Lower lobe of right lung (tissue), 2 donors: ENCODE data around the gene COLEC11. TPM values are rescaled to one million over a fixed set of nuclear protein-coding genes. Genes with fewer than 3 reads are reported as not detected.
A peak's percentile ranks its signal among the peaks of the same experiment; 100 is the strongest.

ENCODE experiments used
- ATAC-seq, 2 donors: fragments of 200-7000 bp; cut with Tn5 transposase; one replicate each; pipeline ENCODE4 v1.9.1; 2020 to 2022; ENCODE audit warnings: mild to moderate bottlenecking in 2 of 2, moderate library complexity in 2 of 2
- DNase-seq: peaks from one replicate; pipeline ENCODE4 v3.0.0-alpha.2; 2020
- H3K27ac ChIP-seq: fragments of 200-600 bp; one replicate; pipeline ENCODE4 v1.8.0; 2022
- H3K27me3 ChIP-seq: fragments of 200-600 bp; one replicate; pipeline ENCODE4 v1.8.0; 2022; ENCODE audit warnings: low read depth
- H3K36me3 ChIP-seq: fragments of 200-600 bp; one replicate; pipeline ENCODE4 v1.8.0; 2022; ENCODE audit warnings: mild to moderate bottlenecking
- H3K4me1 ChIP-seq: fragments of 200-600 bp; one replicate; pipeline ENCODE4 v1.8.0; 2022
- H3K4me3 ChIP-seq: fragments of 200-600 bp; one replicate; pipeline ENCODE4 v1.8.0; 2022; ENCODE audit warnings: mild to moderate bottlenecking
- H3K9me3 ChIP-seq: fragments of 200-600 bp; one replicate; pipeline ENCODE4 v1.8.0; 2022
- intact Hi-C: fragments of 100-400 bp; cut with DNase I; formaldehyde crosslinking; loops from one replicate; pipeline ENCODE4 v1.11.0; 2022
- total RNA-seq: library from RNA; stranded (reverse); fragmentation: NEBNext Ultra II Directional; extraction: Animal tissue kit (Norgen Biotek cat#: 25700); gene quantifications from one replicate; pipeline ENCODE4 v1.2.1, GENCODE V29; 2021
- TF ChIP-seq, protein P1 (sequence below): fragments of 200-600 bp; IDR thresholded peaks from one replicate; pipeline ENCODE4 v1.8.0; 2022; ENCODE audit warnings: antibody characterized with exemption, mild to moderate bottlenecking
- donor health status: DM: no; HTN: yes; CAD: no; lungs with severe emphysema.

Gene COLEC11
- total RNA-seq, 1 donor from 2014 or later = 0.30 TPM

DNA sequence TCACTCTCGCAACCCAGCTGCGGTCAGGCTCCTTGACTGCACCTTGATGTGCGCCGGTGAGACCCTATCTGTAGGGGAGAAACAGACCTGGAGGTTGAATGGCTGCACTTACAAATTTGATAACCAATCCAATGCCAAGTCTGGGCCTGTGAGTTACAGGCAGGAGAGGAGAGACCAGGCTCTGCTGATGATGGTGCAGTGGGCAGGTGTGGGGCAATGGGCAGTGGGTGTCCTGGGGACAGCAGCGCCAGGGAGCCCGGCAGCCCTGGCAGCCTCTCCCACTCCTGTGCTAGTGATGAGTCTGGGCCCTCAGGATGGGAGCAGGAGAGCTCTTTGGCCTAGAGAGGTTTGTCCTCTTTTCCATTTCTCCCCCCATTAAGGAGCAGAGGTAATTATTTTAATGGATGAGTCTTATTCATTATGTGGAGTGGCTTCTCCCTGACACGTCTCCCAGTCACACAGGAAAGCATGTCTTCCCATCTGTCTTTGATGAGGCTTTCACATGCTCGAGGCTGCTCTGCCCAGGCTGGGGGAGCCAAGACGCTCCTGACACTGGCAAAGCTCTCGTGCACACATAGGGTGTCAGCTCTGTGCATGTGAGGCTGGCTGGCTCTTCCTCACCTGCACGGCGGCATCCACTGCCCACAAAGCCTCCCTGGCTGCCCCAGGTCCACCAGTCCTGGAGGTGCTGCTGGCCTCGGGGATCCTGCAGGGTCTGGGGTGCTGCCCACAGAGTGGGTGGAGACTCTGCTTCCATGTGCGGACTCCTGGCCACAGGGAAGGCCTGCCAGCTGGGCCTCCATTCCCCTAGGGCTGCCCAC, 53.1 kb downstream of the COLEC11 start:
- Histone ChIP-seq H3K4me1 (peaks cover 16% of the 10 kb centered on the region), H3K9me3 (no peaks in the 10 kb centered on the region), H3K36me3 (no peaks in the 10 kb centered on the region), H3K27me3 (peaks cover 4% of the 10 kb centered on the region), H3K4me3 (no peak overlapping the region), H3K27ac (no peak overlapping the region)
- DNase-seq (no peak), ATAC-seq (no peak)
- TF ChIP-seq, protein P1, sequence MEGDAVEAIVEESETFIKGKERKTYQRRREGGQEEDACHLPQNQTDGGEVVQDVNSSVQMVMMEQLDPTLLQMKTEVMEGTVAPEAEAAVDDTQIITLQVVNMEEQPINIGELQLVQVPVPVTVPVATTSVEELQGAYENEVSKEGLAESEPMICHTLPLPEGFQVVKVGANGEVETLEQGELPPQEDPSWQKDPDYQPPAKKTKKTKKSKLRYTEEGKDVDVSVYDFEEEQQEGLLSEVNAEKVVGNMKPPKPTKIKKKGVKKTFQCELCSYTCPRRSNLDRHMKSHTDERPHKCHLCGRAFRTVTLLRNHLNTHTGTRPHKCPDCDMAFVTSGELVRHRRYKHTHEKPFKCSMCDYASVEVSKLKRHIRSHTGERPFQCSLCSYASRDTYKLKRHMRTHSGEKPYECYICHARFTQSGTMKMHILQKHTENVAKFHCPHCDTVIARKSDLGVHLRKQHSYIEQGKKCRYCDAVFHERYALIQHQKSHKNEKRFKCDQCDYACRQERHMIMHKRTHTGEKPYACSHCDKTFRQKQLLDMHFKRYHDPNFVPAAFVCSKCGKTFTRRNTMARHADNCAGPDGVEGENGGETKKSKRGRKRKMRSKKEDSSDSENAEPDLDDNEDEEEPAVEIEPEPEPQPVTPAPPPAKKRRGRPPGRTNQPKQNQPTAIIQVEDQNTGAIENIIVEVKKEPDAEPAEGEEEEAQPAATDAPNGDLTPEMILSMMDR = no peak
- intact Hi-C loops = no loop called here

DNA sequence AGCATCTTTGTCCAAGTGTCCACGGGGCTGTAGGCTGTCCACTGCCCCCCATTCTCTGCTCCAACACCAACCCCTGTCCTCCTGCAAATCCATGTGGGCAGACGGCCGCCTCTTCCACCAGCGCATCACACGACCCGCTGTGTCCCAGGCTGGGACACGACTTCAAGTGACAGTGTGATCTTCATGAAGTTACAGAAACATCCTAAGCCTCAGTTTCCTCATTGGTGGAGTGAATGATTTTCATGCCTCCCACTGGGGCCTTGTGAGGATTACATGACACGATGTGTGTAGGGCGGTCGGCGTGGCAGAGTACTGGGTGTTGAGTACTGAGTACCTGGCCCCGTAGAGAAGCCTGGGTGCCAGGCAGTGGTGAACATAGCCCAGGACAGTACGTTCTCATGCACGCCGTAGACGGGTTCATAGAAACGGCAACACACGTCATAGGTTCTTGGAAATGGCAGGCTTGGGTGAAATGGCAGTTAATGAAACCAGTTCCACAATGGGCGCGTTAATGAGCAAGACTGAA, 53.8 kb downstream of the COLEC11 start:
- DNase-seq (no peak), ATAC-seq (no peak)
- TF ChIP-seq, protein P1 = no peak
- intact Hi-C loops = no loop called here
- Histone ChIP-seq H3K4me3 (no peak overlapping the region), H3K4me1 (peaks cover 16% of the 10 kb centered on the region), H3K9me3 (no peaks in the 10 kb centered on the region), H3K27me3 (peaks cover 4% of the 10 kb centered on the region), H3K27ac (no peak overlapping the region), H3K36me3 (no peaks in the 10 kb centered on the region)

DNA sequence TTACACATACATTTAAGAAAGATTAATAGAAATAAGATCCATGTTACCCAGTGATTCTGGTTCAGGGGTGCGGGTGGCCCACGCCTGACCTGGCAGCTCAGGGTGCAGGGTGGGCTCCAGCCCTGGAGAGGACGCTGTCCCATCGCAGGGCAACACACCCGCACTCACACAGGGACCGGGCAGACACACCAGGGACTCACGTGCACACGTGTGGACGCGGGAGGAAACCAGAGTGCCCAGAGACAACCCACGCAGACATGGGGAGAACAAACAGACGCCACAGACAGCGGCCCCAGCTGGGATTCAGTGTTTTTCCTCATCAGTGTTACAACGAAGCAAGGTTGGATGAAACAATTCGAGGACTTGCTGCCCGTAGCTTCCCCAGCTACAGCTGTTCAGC, 54.7 kb downstream of the COLEC11 start:
- H3K9me3 ChIP-seq = no peaks in the 10 kb centered on the region
- ATAC-seq (no peak), DNase-seq (no peak)
- H3K36me3 ChIP-seq = no peaks in the 10 kb centered on the region
- H3K27me3 ChIP-seq = peaks cover 4% of the 10 kb centered on the region
- H3K4me3 ChIP-seq = no peak overlapping the region
- intact Hi-C loops = no loop called here
- H3K4me1 ChIP-seq = peaks cover 16% of the 10 kb centered on the region
- TF ChIP-seq, protein P1 = no peak
- H3K27ac ChIP-seq = no peak overlapping the region

DNA sequence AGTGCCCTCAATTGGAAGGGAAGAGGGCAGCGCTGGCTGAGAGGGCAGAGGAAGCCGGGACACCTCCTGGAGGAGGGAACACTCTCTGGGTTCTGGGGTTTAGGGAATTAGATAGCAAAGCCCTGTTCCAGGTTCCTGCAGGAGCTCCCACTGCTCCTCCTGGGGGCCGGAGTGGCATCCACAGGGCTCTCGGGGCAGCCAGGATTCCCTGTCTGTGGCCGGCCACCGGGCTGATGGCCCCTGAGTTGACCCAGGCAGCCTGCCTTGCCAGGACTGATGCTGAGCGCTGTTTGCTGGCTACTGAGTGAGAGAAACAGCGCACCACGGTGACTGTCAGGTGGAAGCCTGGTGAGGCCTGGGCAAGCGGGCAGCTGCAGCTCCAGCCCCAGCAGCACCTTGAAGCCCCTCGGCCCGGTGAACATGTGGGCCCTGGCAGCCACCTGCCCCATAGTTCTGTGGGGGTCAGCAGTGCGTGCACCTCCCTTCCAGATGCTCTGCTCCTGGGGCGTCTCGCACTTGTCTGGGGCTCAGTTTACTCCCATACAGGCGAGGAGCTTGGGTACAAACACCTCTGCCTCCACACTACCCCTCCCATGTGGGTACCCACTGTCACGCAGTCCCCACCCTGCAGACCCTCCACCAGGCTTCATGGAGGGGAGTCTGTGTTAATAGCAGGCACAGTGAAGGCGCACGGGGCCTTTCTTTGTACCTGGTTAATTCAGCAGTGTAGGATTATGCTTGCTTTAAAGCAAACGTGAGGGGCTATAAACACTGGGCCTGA, 55.4 kb downstream of the COLEC11 start:
- ATAC-seq = no peak
- peaks cover 4% of the 10 kb centered on the region for H3K27me3 ChIP-seq
- intact Hi-C loops = no loop called here
- H3K4me3 ChIP-seq = no peak overlapping the region
- no peak for DNase-seq
- H3K36me3 ChIP-seq = no peaks in the 10 kb centered on the region
- peaks cover 16% of the 10 kb centered on the region for H3K4me1 ChIP-seq
- no peaks in the 10 kb centered on the region for H3K9me3 ChIP-seq
- no peak overlapping the region for H3K27ac ChIP-seq
- TF ChIP-seq, protein P1 = no peak

DNA sequence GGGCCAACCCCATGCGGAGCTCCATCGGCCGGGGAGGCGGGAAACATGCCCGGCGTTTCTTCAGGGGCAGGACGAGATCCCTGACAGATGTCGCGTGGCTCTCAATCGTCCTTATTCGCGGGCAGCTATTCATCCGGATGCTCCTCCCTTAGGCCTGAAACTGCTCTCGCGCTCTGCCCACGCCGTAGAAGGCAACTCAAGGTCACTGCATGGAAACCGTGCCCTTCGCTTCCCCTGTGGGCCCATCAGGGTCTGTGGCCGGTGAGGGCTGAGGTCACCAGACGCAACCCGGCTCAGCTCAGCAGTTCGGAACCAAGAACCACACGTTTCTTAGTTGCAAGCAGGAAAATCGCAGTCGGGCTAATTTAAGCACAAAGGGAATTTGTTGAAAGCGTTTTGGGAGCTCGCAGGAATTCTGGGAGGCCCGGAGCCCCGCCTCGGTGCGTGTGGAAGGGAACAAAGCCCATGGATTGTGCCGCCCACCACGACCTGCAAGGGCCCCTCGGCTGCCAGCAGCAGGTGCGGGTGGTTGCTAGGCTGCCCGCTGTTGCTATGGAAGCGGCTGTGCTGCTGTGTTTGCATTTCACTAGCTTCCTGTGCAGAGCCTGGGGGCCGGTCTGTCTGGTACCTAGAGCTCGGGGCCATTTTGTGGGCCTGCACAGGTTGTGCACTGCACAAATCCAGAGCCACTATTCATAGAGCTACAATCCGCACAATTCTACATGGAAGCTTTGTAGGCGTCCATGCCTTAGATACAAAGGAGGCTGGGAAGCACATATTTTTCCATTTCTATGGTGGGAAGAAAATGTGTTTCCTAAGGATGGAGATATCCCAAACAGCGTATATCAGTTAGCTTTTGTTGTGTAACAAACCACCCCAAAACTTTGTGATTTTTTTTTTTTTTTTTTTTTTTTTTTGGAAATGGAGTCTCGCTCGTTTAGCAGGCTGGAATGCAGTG, 57.1 kb downstream of the COLEC11 start:
- intact Hi-C loops = no loop called here
- Histone ChIP-seq H3K4me3 (peak overlapping the region; percentile 39), H3K27ac (peak overlapping the region; percentile 61), H3K9me3 (no peaks in the 10 kb centered on the region), H3K27me3 (peaks cover 4% of the 10 kb centered on the region), H3K4me1 (peaks cover 16% of the 10 kb centered on the region), H3K36me3 (no peaks in the 10 kb centered on the region)
- TF ChIP-seq, protein P1 = no peak
- peak; percentile 38 to 39 for ATAC-seq
- DNase-seq = peak; percentile 67
